NCI-H2107 treated with DMSO at 0.1 percent for 48 hours (cell line): ENCODE data around the gene TBCD.

ENCODE experiments used
- DNase-seq: peaks from one replicate; lab custom pipeline; 2025; ENCODE audit not compliant: unreplicated experiment; lab: John Stamatoyannopoulos, UW

TBCD gene

GRCh38 chr17:82808921-82809905 lies 57.3 kb downstream of the TBCD start:
- no peak for DNase-seq

GRCh38 chr17:82810644-82811430 lies 59.0 kb downstream of the TBCD start:
- no peak for DNase-seq

- no peak for DNase-seq
Observed at GRCh38 chr17:82812058-82812457, 60.2 kb downstream of the TBCD start.

GRCh38 chr17:82812601-82813000 lies 60.7 kb downstream of the TBCD start:
- DNase-seq, result no peak

GRCh38 chr17:82813299-82814051 lies 61.6 kb downstream of the TBCD start:
- DNase-seq, result no peak

- DNase-seq, result no peak
Observed at GRCh38 chr17:82814834-82815233, 63.0 kb downstream of the TBCD start.

- DNase-seq, result no peak
Observed at GRCh38 chr17:82815354-82815753, 63.5 kb downstream of the TBCD start.

GRCh38 chr17:82815790-82816305 lies 64.0 kb downstream of the TBCD start:
- no peak for DNase-seq

- no peak for DNase-seq
Observed at GRCh38 chr17:82816358-82816757, 64.5 kb downstream of the TBCD start.

GRCh38 chr17:82817947-82818346 lies 66.1 kb downstream of the TBCD start:
- no peak for DNase-seq

- DNase-seq, result no peak
Observed at GRCh38 chr17:82820278-82821251, 68.7 kb downstream of the TBCD start.

- DNase-seq, result no peak
Observed at GRCh38 chr17:82821554-82821953, 69.7 kb downstream of the TBCD start.

GRCh38 chr17:82822281-82822680 lies 70.4 kb downstream of the TBCD start:
- DNase-seq, result no peak

- no peak for DNase-seq
Observed at GRCh38 chr17:82823004-82823403, 71.1 kb downstream of the TBCD start.

GRCh38 chr17:82825540-82826124 lies 73.8 kb downstream of the TBCD start:
- no peak for DNase-seq

- DNase-seq, result no peak
Observed at GRCh38 chr17:82826211-82826610, 74.3 kb downstream of the TBCD start.

GRCh38 chr17:82826956-82827355 lies 75.1 kb downstream of the TBCD start:
- DNase-seq, result no peak

GRCh38 chr17:82828875-82829487 lies 77.1 kb downstream of the TBCD start:
- DNase-seq, result no peak

- DNase-seq, result no peak
Observed at GRCh38 chr17:82830249-82830661, 78.4 kb downstream of the TBCD start.
